Endothelial cell of umbilical vein (primary cell): ENCODE measurements around the gene YBX1. TPM values are rescaled to one million over a fixed set of nuclear protein-coding genes. Genes with fewer than 3 reads are reported as not detected.

Experiments used
- BruUV-seq: library from RNA; stranded (reverse); fragments of 400-500 nt; replicated peaks from 2 replicates; lab custom pipeline; 2021; lab: Mats Ljungman, UMichigan
- CTCF ChIA-PET: fragments of 300-600, 350-600 bp; sonication (Branson Sonifier 250); formaldehyde crosslinking; loops from one replicate; lab custom pipeline; 2021; ENCODE audit warnings: antibody characterized with exemption, inconsistent platforms; lab: Charles Lee
- POLR2A ChIA-PET: fragments of 300-600, 350-600 bp; sonication (Branson Sonifier 250); formaldehyde crosslinking; loops from one replicate; lab custom pipeline; 2021; ENCODE audit warnings: antibody characterized with exemption, inconsistent platforms; lab: Charles Lee
- DNase-seq: peaks from one replicate; pipeline ENCODE4 v3.0.0-alpha.2; 2011; ENCODE audit warnings: low read depth, low spot score
- FAIRE-seq: peaks from 2 replicates; lab custom pipeline; 2011; peaks lifted over from hg19 to GRCh38; lab: Jason Lieb, UNC
- H2AFZ ChIP-seq: 2 replicates; pipeline ENCODE4 v1.6.0; 2012; ENCODE audit warnings: low read depth, low read length, control low read depth, inconsistent platforms
- H3K27ac ChIP-seq: 2 replicates; pipeline ENCODE4 v1.5.1; 2011; ENCODE audit warnings: low read depth, mild to moderate bottlenecking, control low read depth, low read length, moderate library complexity; ENCODE audit not compliant: insufficient read depth
- H3K27me3 ChIP-seq, 2 experiments: 2 replicates each; pipeline versions ENCODE4 v1.6.0 to v1.6.1; 2011; ENCODE audit warnings: low read length in 2 of 2, mixed read lengths in 1 of 2; ENCODE audit not compliant: control insufficient read depth in 2 of 2, insufficient read depth in 2 of 2
- H3K36me3 ChIP-seq, 2 experiments: 2 replicates in 1 of 2; 3 replicates in 1 of 2; pipeline ENCODE4 v1.5.1; 2011; ENCODE audit warnings: low read length in 2 of 2, mild to moderate bottlenecking in 1 of 2, moderate library complexity in 1 of 2; ENCODE audit not compliant: control insufficient read depth in 2 of 2, insufficient read depth in 2 of 2; ENCODE audit errors: extremely low read depth in 1 of 2
- H3K4me1 ChIP-seq: 3 replicates; pipeline ENCODE4 v1.5.1; 2011; ENCODE audit warnings: mild to moderate bottlenecking, low read length; ENCODE audit not compliant: control insufficient read depth, insufficient read depth; ENCODE audit errors: extremely low read depth
- H3K4me2 ChIP-seq: 2 replicates; pipeline ENCODE4 v1.6.1; 2011; ENCODE audit warnings: low read length, control low read depth, mixed read lengths; ENCODE audit not compliant: insufficient read depth
- H3K4me3 ChIP-seq, 3 experiments: fragments of 200-600 bp in 1 of 3; sonication (generic), shearing (Covaris generic) in 1 of 3; replicated peaks in 1 of 3; 2 replicates each; pipeline ENCODE4 v1.5.1; 2011 to 2016; ENCODE audit warnings: control low read depth in 3 of 3, low read length in 3 of 3, mild to moderate bottlenecking in 2 of 3, inconsistent platforms in 1 of 3, low read depth in 1 of 3, moderate library complexity in 1 of 3; ENCODE audit not compliant: insufficient read depth in 1 of 3
- H3K79me2 ChIP-seq: 2 replicates; pipeline ENCODE4 v1.6.0; 2012; ENCODE audit warnings: low read length, inconsistent platforms; ENCODE audit not compliant: control insufficient read depth, insufficient read depth
- H3K9ac ChIP-seq: replicated peaks from 2 replicates; pipeline ENCODE3; 2011; ENCODE audit warnings: low read length, control low read depth; ENCODE audit not compliant: insufficient read depth; ENCODE audit errors: extremely low read depth
- H3K9me1 ChIP-seq: replicated peaks from 3 replicates; pipeline ENCODE4 v1.6.0; 2011; ENCODE audit warnings: mild to moderate bottlenecking, low read length; ENCODE audit not compliant: control insufficient read depth, insufficient read depth; ENCODE audit errors: extremely low read depth
- H3K9me3 ChIP-seq: replicated peaks from 2 replicates; pipeline ENCODE4 v1.5.1; 2012; ENCODE audit warnings: low read length, inconsistent platforms; ENCODE audit not compliant: control insufficient read depth, insufficient read depth
- H4K20me1 ChIP-seq: replicated peaks from 2 replicates; pipeline ENCODE3; 2011; ENCODE audit warnings: mild to moderate bottlenecking, low read length; ENCODE audit not compliant: control insufficient read depth, insufficient read depth; ENCODE audit errors: extremely low read depth
- EZH2 ChIP-seq: IDR thresholded peaks from 2 replicates; pipeline ENCODE4 v1.6.1; 2012; ENCODE audit warnings: borderline replicate concordance, low read depth, mild to moderate bottlenecking, moderate library complexity, low read length, inconsistent platforms; ENCODE audit not compliant: severe bottlenecking
- FOS ChIP-seq: IDR thresholded peaks from 2 replicates; pipeline ENCODE4 v1.6.1; 2011; ENCODE audit warnings: mild to moderate bottlenecking, low read length, moderate library complexity, borderline replicate concordance; ENCODE audit not compliant: insufficient read depth
- GATA2 ChIP-seq: IDR thresholded peaks from 2 replicates; pipeline ENCODE4 v1.7.0; 2011; ENCODE audit warnings: low read depth, mild to moderate bottlenecking, moderate library complexity, mixed read lengths, low read length; ENCODE audit not compliant: insufficient read length, insufficient read depth
- JUN ChIP-seq: IDR thresholded peaks from 2 replicates; pipeline ENCODE4 v1.6.1; 2011; ENCODE audit warnings: borderline replicate concordance, low read depth; ENCODE audit not compliant: insufficient read length, insufficient read depth
- MYC ChIP-seq: IDR thresholded peaks from one replicate; pipeline ENCODE4 v1.6.1; 2011; ENCODE audit warnings: mild to moderate bottlenecking, low read depth, low read length
- POLR2A ChIP-seq: IDR thresholded peaks from 2 replicates; pipeline ENCODE4 v1.6.1; 2012; ENCODE audit warnings: low read depth, mild to moderate bottlenecking, control low read depth, low read length
- POLR2AphosphoS5 ChIP-seq: IDR thresholded peaks from 2 replicates; pipeline ENCODE4 v1.6.1; 2012; ENCODE audit warnings: low read depth, mild to moderate bottlenecking, control low read depth, low read length, moderate library complexity; ENCODE audit not compliant: insufficient read depth
- dilution Hi-C: fragments of 300-500 bp; cut with MboI; formaldehyde crosslinking; loops from one replicate; pipeline ENCODE4 v1.15.0; 2019; ENCODE audit warnings: low sequenced_read_pairs; ENCODE audit not compliant: extremely low pct_ligation_motif_present
- intact Hi-C: fragments of 100-400 bp; cut with micrococcal nuclease; formaldehyde crosslinking; loops from one replicate; pipeline ENCODE4 v1.10.0; 2022
- polyA plus RNA-seq, 4 experiments: library from polyadenylated mRNA; depleted of rRNA in 3 of 4; stranded (reverse) in 3 of 4; unstranded in 1 of 4; fragments of >200 nt; gene quantifications; 2 replicates each; pipeline versions ENCODE4 v1.2.1 to v1.2.3, GENCODE V29; 2011 to 2012; ENCODE audit warnings: missing spikeins in 1 of 4
- total RNA-seq: library from RNA; stranded (reverse); gene quantifications from 2 replicates; pipeline ENCODE4 v1.2.3, GENCODE V29; 2021
- TF ChIP-seq, protein P1 (sequence below), 2 donors: IDR thresholded peaks; 1 replicate in 1 of 2; 2 replicates in 1 of 2; pipeline ENCODE4 v1.5.1; 2011; ENCODE audit warnings: low read length in 2 of 2, mild to moderate bottlenecking in 2 of 2, moderate library complexity in 2 of 2, control low read depth in 1 of 2, inconsistent platforms in 1 of 2, low read depth in 1 of 2; ENCODE audit not compliant: insufficient read depth in 1 of 2; ENCODE audit errors: extremely low read depth in 1 of 2
- TF ChIP-seq, protein P2 (sequence below): IDR thresholded peaks from 2 replicates; pipeline ENCODE4 v1.6.1; 2011; ENCODE audit not compliant: insufficient read depth, insufficient read length

YBX1 gene
- total and polyA plus RNA-seq, 2 donors (not counting 3 experiments of a cell fraction or from before 2014, with no cell fraction given): 430 to 783 TPM

DNA sequence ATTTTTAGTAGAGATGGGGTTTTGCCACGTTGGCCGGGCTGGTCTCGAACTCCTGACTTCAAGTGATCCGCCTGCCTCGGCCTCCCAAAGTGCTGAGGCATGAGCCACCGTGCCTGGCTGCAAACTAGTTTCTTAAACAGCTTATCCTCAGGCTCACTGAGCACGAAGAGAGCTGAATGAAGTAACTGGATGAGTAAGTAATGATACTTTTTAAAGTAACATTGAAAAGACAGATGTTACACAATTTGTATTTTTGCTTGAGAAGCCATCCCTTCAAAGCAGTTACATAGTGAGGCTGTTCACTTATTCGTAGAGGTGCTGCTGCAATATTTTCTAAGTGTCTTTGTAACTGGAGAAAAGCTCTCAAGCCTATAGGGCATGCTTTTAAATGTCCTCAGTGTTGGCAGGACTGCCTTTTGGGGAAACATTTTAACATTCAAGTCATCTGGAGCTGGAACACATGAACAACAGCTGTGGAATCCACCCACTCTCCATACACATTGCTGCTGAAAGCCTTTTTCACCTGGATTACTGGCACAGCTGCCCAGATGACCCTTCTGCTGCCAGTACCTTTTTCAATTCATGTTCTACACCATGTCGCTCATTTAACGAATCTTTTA is 2.7 kb upstream of the YBX1 start:
- Histone ChIP-seq H3K9me3 (no peaks in the 10 kb centered on the region), H2AFZ (no peak overlapping the region), H3K27ac (no peak overlapping the region), H3K4me2 (no peak overlapping the region), H3K27me3 (no peaks in the 10 kb centered on the region), H3K79me2 (peaks cover 29% of the 10 kb centered on the region), H3K4me1 (peaks cover 24% of the 10 kb centered on the region), H3K4me3 (no peak overlapping the region), H3K9me1 (no peaks in the 10 kb centered on the region), H3K9ac (no peak overlapping the region), H4K20me1 (no peaks in the 10 kb centered on the region), H3K36me3 (no peaks in the 10 kb centered on the region)
- BruUV-seq: no TSS peak
- FAIRE-seq (no peak), DNase-seq (no peak)
- TF ChIP-seq EZH2: no peak
- no peak for TF ChIP-seq JUN
- no peak for TF ChIP-seq GATA2
- TF ChIP-seq POLR2AphosphoS5: no peak
- no peak for TF ChIP-seq POLR2A
- no peak for TF ChIP-seq FOS
- TF ChIP-seq, protein P1, sequence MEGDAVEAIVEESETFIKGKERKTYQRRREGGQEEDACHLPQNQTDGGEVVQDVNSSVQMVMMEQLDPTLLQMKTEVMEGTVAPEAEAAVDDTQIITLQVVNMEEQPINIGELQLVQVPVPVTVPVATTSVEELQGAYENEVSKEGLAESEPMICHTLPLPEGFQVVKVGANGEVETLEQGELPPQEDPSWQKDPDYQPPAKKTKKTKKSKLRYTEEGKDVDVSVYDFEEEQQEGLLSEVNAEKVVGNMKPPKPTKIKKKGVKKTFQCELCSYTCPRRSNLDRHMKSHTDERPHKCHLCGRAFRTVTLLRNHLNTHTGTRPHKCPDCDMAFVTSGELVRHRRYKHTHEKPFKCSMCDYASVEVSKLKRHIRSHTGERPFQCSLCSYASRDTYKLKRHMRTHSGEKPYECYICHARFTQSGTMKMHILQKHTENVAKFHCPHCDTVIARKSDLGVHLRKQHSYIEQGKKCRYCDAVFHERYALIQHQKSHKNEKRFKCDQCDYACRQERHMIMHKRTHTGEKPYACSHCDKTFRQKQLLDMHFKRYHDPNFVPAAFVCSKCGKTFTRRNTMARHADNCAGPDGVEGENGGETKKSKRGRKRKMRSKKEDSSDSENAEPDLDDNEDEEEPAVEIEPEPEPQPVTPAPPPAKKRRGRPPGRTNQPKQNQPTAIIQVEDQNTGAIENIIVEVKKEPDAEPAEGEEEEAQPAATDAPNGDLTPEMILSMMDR (IDR thresholded peaks at IDR 0.05; ENCODE audit: extremely low read depth in 1 of 2, insufficient read depth in 1 of 2, low read depth in 1 of 2, low read length in 2 of 2): no peak
- no peak for TF ChIP-seq MYC
- TF ChIP-seq, protein P2, sequence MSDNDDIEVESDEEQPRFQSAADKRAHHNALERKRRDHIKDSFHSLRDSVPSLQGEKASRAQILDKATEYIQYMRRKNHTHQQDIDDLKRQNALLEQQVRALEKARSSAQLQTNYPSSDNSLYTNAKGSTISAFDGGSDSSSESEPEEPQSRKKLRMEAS: no peak
- ChIA-PET CTCF (no interaction called here), POLR2A (interaction anchor here (0.6 kb wide), 1 partner anchor 84 kb away, joined by 10 read pairs; no protein-coding TSS in a partner anchor)
- dilution Hi-C loops (no loop called here), intact Hi-C loops (no loop called here)
